Activated naive CD4-positive, alpha-beta T cell treated with anti-CD3 and anti-CD28 coated beads, Interleukin-2, amount 50 U/mL, for 72 hours (primary cell): ENCODE data around the gene PFKFB3. TPM values are rescaled to one million over a fixed set of nuclear protein-coding genes. Genes with fewer than 3 reads are reported as not detected.
"Not testable (repeated sequence)": the region's sequence is repeated elsewhere in the genome, so short reads cannot be mapped to it uniquely, and the experiment has no call there.

Experiments used
- ATAC-seq, 2 donors: fragments of 150-1000 bp; cut with Tn5 transposase; 2 replicates each; pipeline ENCODE4 v1.10.0; 2021; ENCODE audit warnings: mild to moderate bottlenecking in 2 of 2, moderate library complexity in 2 of 2
- DNase-seq, 2 donors: peaks; one replicate each; pipeline ENCODE4 v3.0.0; 2021 to 2022; ENCODE audit warnings: low spot score in 2 of 2
- H3K27ac Mint-ChIP-seq, 2 donors: one replicate each; pipeline ENCODE4 v1.8.0; 2022; ENCODE audit warnings: mild to moderate bottlenecking in 2 of 2, mixed read lengths in 2 of 2
- H3K36me3 Mint-ChIP-seq, 2 donors: one replicate each; pipeline ENCODE4 v1.8.0; 2022; ENCODE audit warnings: mixed read lengths in 2 of 2
- H3K9me3 Mint-ChIP-seq, 2 donors: one replicate each; pipeline ENCODE4 v1.8.0; 2022; ENCODE audit warnings: mixed read lengths in 2 of 2
- total RNA-seq, 2 donors: library from RNA; stranded (reverse); gene quantifications; one replicate each; pipeline ENCODE4 v1.2.3, GENCODE V29; 2022

Gene PFKFB3
- total RNA-seq, 2 donors from 2014 or later, result 77.0 to 181 TPM

- ATAC-seq (no peak), DNase-seq (no peak)
- Mint-ChIP-seq H3K9me3 (peaks cover 0 to 5% of the 10 kb centered on the region in 2 donors), H3K27ac (no peak overlapping the region), H3K36me3 (peaks cover 12 to 55% of the 10 kb centered on the region in 2 donors)
These were observed 77.6 kb downstream of the PFKFB3 start for GRCh38 chr10:6280291-6280690.

- Mint-ChIP-seq H3K36me3 (peaks cover 7 to 38% of the 10 kb centered on the region in 2 donors), H3K9me3 (peaks cover 0 to 6% of the 10 kb centered on the region in 2 donors), H3K27ac (no peak overlapping the region)
- peak in 1 of 2 donors; percentile 71 for ATAC-seq
- no peak for DNase-seq
These were observed 79.8 kb downstream of the PFKFB3 start for GRCh38 chr10:6282454-6282958.

DNA sequence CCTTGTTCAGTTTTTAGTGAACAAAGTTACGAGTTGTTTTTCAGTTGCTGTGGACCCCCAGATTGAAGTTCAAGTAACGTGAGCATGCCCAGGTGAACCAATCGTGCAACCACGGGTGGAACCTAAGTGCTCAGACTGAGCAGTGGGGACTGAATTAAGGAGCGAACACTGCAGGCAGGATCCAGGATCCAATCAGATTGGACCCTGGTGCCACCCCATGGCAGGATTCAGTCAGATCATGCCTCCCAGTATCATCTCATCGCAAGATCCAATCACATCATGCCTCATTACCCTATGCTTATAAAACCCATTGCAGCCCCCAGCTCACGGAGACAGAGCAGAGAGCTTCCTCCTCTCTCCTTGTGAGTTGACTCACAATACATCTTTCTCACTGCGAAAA is 80.9 kb downstream of the PFKFB3 start:
- no peak for ATAC-seq
- no peak overlapping the region for H3K27ac Mint-ChIP-seq
- peaks cover 0 to 3% of the 10 kb centered on the region in 2 donors for H3K9me3 Mint-ChIP-seq

DNA sequence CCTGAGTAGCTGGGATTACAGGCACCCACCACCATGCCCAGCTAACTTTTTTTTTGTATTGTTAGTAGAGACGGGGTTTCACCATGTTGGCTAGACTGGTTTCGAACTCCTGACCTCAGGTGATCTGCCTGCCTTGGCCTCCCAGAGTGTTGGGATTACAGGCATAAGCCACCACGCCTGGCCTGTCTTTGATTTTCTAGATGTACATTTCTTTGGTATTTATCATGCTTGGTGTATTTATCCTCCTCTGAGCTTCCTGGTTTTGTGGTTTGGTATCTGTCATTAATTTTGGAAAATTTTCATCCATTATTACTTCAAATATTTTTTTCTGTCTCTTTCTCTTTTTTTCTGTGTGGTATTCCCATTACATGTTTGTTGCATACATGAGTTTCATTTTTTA is 87.9 kb downstream of the PFKFB3 start:
- Mint-ChIP-seq H3K36me3 (peaks cover 6 to 33% of the 10 kb centered on the region in 2 donors), H3K27ac (peak overlapping the region in 1 of 2 donors; percentile 31), H3K9me3 (peaks cover 12 to 17% of the 10 kb centered on the region in 2 donors)
- not testable (repeated sequence) for DNase-seq, ATAC-seq

More for the DNA sequence above, 80.9 kb downstream of the PFKFB3 start:
- H3K36me3 Mint-ChIP-seq, result peaks cover 4 to 28% of the 10 kb centered on the region in 2 donors
- no peak for DNase-seq

GRCh38 chr10:6292741-6293151 is 90.0 kb downstream of the PFKFB3 start:
- Mint-ChIP-seq H3K9me3 (peaks cover 13 to 23% of the 10 kb centered on the region in 2 donors), H3K36me3 (peaks cover 6 to 51% of the 10 kb centered on the region in 2 donors), H3K27ac (peak overlapping the region in 1 of 2 donors; percentile 30)
- ATAC-seq, result no peak
- no peak for DNase-seq

DNA sequence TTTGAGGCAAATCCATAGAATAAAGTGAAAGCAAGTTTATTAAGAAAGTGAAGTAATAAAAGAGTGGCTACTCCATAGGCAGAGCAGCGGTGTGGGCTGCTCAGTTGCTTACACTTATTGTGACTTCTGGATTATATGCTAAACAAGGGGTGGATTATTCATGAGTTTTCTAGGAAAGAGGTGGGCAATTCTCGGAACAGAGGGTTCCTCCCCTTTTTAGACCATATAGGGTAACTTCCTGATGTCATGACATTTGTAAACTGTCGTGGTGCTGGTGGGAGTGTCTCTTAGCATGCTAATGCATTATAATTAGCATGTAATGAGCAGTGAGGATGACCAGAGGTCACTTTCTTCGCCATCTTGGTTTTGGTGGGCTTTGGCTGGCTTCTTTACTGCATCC is 93.7 kb downstream of the PFKFB3 start:
- H3K27ac Mint-ChIP-seq, result peak overlapping the region; percentile 70 to 86
- H3K36me3 Mint-ChIP-seq, result peaks cover 16 to 86% of the 10 kb centered on the region in 2 donors
- not testable (repeated sequence) for DNase-seq, ATAC-seq
- peaks cover 17 to 38% of the 10 kb centered on the region in 2 donors for H3K9me3 Mint-ChIP-seq

- no peak for DNase-seq
- peaks cover 16 to 90% of the 10 kb centered on the region in 2 donors for H3K36me3 Mint-ChIP-seq
- H3K27ac Mint-ChIP-seq, result peak overlapping the region; percentile 40 to 86
- peaks cover 17 to 38% of the 10 kb centered on the region in 2 donors for H3K9me3 Mint-ChIP-seq
- no peak for ATAC-seq
These were observed 94.1 kb downstream of the PFKFB3 start for GRCh38 chr10:6296828-6297251.

GRCh38 chr10:6297522-6297921 is 94.8 kb downstream of the PFKFB3 start:
- Mint-ChIP-seq H3K27ac (peak overlapping the region; percentile 84 to 86), H3K9me3 (peaks cover 17 to 38% of the 10 kb centered on the region in 2 donors), H3K36me3 (peaks cover 16 to 88% of the 10 kb centered on the region in 2 donors)
- no peak for DNase-seq
- no peak for ATAC-seq

GRCh38 chr10:6297951-6298381 is 95.2 kb downstream of the PFKFB3 start:
- ATAC-seq (no peak), DNase-seq (no peak)
- Mint-ChIP-seq H3K36me3 (peaks cover 16 to 88% of the 10 kb centered on the region in 2 donors), H3K9me3 (peaks cover 17 to 42% of the 10 kb centered on the region in 2 donors), H3K27ac (peak overlapping the region; percentile 81 to 86)

GRCh38 chr10:6298428-6298827 is 95.7 kb downstream of the PFKFB3 start:
- H3K9me3 Mint-ChIP-seq, result peaks cover 17 to 42% of the 10 kb centered on the region in 2 donors
- ATAC-seq, result no peak
- H3K36me3 Mint-ChIP-seq, result peaks cover 16 to 85% of the 10 kb centered on the region in 2 donors
- DNase-seq, result no peak
- peak overlapping the region in 1 of 2 donors; percentile 86 for H3K27ac Mint-ChIP-seq

- Mint-ChIP-seq H3K9me3 (peaks cover 10 to 34% of the 10 kb centered on the region in 2 donors), H3K27ac (peak overlapping the region; percentile 58 to 86), H3K36me3 (peaks cover 11 to 77% of the 10 kb centered on the region in 2 donors)
- ATAC-seq (peak; percentile 66 to 74), DNase-seq (peak in 1 of 2 donors; percentile 77)
These were observed 96.5 kb downstream of the PFKFB3 start for GRCh38 chr10:6299234-6299633.

GRCh38 chr10:6299743-6300105 is 97.0 kb downstream of the PFKFB3 start:
- Mint-ChIP-seq H3K36me3 (peaks cover 10 to 72% of the 10 kb centered on the region in 2 donors), H3K9me3 (peaks cover 8 to 29% of the 10 kb centered on the region in 2 donors), H3K27ac (peak overlapping the region; percentile 58 to 86)
- ATAC-seq (peak; percentile 0 to 21), DNase-seq (no peak)

DNA sequence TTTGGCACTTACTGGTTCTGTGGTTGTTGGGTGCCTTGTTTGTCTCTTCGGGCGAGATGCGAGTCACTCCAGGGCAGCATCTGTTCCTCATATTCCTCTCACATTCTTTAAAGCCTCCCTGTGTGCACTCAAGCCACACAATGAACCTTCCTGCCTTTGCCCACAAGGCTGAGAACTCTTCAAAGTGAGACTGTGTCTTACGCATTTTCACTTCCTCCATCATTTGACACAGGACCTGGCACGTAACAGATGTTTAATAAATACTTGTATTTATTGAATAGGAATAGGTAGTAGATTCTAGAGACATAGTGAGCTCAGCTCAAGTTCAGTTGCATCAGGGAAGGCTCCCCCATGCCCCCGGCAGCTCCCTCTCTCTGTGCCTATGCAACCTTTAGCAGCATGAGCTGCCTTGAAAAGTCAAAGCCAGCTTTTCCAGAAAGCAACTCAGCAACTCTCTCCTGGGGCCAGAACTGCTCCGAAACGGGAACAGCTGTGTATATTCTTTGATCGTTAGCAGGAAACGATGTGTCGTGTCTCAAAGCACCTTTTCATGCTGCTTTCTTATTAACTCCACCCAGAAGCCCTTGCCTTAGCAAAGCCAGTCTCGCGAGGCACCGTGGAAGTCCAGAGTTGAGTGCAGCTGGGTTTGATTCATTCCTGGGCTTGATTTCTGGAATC is 97.5 kb downstream of the PFKFB3 start:
- peaks cover 10 to 67% of the 10 kb centered on the region in 2 donors for H3K36me3 Mint-ChIP-seq
- DNase-seq (peak; percentile 34 to 71), ATAC-seq (peak; percentile 78)
- H3K9me3 Mint-ChIP-seq, result peaks cover 6 to 25% of the 10 kb centered on the region in 2 donors
- peak overlapping the region; percentile 58 to 86 for H3K27ac Mint-ChIP-seq

DNA sequence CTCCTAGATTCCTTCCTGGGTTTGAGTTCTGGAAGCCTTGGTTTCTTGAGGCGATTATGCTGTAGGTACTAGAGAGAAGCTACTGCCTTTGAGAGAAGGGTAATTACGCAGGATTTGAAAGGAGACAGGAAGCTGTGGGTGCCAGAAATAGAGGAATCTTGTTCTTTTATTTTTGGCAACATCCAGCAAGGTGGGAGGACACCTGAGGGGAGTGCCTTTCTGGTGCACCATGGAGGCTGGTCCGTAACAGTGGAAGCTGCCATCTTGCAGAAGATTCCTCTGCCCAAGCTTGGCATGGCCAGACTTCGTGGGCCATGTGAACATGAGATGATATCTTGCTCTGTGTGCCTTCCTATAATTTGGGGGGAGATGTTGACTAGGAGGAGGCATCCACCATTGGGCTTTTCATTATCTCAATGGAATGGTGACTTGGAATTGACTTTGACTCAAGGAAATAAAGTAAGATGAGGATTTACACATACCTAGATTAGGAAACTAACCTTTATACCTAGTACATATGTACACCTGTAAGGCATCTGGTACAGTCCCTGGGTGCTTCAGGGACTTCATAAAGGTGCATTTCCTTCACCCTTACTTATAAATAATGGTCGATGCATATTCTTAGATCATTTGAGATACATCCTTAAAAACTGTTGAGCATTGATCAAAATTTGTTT is 98.2 kb downstream of the PFKFB3 start:
- H3K36me3 Mint-ChIP-seq, result peaks cover 10 to 68% of the 10 kb centered on the region in 2 donors
- peaks cover 6 to 26% of the 10 kb centered on the region in 2 donors for H3K9me3 Mint-ChIP-seq
- DNase-seq (no peak), ATAC-seq (no peak)
- H3K27ac Mint-ChIP-seq, result peak overlapping the region; percentile 58 to 86

GRCh38 chr10:6301488-6302075 is 98.8 kb downstream of the PFKFB3 start:
- DNase-seq (no peak), ATAC-seq (no peak)
- Mint-ChIP-seq H3K27ac (no peak overlapping the region), H3K36me3 (peaks cover 10 to 68% of the 10 kb centered on the region in 2 donors), H3K9me3 (peaks cover 6 to 29% of the 10 kb centered on the region in 2 donors)
